GM19438 (cell line): ENCODE data around the gene CDC14B.
"Not testable (repeated sequence)": the region's sequence is repeated elsewhere in the genome, so short reads cannot be mapped to it uniquely, and the experiment has no call there.

Source experiments
- ATAC-seq: cut with Tn5 transposase; IDR thresholded peaks from one replicate; pipeline ENCODE4 v1.9.1; 2021; ENCODE audit warnings: low read depth; ENCODE audit not compliant: unreplicated experiment

The CDC14B gene

DNA sequence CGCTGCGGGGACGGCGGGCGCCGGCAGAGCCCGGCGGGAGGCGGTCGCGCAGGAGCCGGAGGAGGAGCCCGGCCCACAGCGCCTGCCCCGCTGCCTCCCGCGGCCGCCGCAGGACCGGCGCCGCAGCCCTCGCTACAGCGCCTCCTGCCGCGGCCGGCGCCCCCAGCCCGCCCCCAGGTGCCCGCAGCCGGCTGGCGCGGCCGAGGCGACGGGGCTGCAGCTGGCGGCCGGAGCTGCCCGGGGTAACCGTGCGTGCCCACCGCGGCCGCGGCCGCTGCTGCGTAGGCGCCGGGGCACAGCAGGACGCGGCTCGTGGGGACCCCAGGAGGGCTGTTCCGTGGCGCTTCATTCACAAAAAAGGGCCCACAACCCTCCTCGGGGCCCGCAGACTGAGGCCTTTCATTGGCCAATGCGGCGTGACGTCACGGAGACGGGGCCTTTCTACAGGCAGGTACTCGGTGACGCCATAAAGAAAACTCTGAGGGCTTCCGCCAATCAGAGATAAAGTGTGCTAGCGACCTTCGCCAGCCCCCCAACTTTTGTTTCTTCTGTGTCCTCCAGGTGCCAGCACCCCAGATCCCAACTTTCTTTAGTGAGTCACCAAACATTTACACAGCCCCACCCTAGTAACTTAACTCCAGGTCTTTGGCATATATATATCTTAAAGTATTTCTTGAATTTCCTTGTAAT, at the start of gene CDC14B:
Gene CDC14B, minus strand, starts transcription at position 353 of the 690 bp plus-strand sequence. CDS start 465 bp downstream, outside the sequence.
- ATAC-seq: peak; percentile 65

DNA sequence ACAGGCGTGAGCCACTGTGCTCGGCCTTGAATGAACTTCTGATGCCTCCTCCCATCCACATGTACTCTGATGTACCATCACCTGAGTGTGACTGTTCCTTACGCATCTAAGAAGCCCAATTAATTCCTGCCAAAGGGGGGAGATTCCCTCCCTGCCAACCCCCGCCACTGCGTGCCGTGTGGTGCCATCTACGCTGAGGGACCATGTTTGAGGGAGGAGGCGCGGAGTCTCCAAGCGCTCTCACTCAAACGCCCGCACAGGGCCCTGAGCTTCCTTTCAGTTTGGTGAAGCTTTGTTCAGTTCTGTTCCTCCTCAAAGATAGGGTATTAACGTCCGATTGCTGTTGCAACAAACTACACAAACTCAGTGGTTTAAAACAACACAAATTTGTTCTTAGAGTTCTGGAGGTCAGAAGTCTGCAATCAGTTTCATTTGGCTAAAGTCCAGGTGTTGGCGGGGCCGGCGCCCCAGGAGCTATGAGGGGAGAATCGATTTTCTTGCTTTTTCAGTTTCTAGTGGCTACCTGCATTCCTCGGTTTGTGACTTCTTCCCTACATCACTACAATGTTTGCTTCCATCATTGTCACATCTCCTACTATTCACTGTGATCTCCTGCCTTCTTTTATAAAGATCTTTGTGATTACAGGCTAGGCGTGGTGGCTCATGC, 49.4 kb upstream of the CDC14B start:
- no peak for ATAC-seq

DNA sequence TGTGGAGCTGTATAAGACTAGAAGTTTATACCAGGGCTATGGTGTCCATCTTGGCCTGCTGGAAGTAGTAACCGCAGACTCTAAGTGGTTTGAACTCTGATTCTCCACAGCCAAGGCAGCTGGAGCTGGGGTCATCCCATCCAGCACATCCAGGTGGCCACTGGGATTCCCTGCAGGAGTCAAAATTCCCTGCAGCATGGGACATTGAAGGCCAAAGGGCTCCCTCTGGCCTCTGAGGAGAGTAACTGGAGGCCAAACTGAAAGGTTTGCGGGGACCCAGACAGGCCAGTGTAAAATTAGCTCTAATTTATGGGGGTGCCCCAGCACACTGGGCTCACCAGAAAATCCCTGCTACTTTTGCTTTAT, 47.7 kb upstream of the CDC14B start:
- ATAC-seq: no peak

DNA sequence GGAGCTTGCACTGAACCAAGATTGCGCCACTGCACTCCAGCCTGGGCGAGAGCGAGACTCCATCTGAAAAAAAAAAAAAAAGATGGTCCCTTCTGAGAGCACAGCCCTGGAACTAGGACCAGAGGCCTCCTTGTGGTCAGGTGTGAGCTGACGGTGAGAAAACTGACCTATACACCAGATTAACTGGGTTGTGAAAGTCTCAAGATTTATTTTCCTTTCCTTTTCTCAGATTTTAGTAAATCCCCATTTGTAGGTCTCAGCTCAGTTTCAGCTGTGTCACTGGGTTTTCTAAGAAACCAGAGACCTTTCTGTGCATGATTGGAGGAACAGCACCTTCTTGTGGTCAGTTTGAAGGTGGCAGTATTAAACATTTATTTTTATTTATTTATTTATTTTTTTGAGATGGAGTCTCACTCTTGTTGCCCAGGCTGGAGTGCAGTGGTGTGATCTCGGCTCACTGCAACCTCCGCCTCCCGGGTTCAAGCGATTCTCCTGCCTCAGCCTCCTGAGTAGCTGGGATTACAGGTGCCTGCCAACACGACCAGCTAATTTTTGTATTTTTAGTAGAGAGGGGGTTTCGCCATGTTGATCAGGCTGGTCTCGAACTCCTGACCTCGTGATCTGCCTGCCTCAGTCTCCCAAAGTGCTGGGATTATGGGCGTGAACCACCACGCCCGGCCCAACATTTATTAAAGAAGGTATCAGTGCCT, 47.2 kb upstream of the CDC14B start:
- ATAC-seq: not testable (repeated sequence)

DNA sequence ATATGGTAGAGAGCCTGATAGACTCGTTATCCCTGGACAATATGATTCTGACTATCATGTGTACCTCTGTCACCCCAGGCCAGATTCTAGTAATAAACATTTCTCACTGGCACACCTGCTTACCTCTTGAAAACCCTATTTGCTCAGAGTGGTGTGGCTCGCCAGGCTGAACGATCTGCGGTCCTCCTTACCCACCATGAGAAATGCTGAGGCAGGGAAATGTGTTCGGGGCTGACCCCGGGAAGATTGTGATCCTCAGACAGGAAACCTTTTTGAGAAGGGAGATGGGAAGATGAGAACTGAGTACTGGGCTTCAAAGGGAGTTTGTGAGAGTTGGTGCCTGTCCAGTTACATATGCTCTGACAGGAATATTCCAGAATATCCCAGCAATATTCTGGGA, 46.1 kb upstream of the CDC14B start:
- ATAC-seq: no peak

DNA sequence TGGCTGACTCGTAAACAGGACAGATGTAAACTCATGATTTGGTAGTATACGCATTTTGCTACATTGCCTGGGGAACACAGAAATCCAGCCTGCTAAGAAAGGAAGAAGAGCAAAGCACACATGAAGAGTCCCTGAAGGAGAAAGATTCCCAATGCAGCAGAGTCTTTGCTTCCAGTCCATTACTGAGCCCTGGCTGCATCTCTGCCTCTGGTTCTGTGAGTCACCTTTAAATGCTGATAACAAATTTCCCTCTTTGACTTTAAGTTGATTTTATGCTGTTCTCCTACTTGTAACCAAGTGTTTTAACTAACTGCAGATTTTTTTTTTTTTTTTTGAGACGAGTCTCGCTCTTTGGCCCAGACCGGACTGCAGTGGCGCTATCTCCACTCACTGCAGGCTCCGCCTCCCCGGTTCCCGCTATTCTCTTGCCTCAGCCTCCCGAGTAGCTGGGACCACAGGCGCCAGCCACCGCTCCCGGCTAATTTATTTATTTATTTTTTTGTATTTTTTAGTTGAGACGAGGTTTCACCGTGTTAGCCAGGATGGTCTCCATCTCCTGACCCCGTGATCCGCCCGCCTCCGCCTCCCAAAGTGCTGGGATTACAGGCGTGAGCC, 44.0 kb upstream of the CDC14B start:
- ATAC-seq: no peak

DNA sequence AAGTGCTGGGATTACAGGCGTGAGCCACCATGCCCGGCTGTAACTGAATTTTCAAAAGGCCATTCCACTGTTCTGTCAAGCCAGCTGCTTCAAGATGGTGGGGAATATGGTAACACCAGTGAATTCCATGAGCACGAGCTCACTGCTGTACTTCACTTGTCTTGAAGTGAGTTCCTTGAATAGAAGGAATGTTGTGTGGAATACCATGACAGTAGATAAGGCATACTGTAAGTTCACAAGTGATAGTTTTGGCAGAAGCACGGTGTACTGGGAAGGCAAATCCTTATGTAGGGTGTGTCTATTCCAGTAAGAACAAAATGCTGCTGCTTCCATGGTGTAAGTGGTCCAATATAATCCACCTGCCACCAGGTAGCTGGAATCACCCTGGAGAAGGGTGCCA, 42.1 kb upstream of the CDC14B start:
- ATAC-seq: no peak

DNA sequence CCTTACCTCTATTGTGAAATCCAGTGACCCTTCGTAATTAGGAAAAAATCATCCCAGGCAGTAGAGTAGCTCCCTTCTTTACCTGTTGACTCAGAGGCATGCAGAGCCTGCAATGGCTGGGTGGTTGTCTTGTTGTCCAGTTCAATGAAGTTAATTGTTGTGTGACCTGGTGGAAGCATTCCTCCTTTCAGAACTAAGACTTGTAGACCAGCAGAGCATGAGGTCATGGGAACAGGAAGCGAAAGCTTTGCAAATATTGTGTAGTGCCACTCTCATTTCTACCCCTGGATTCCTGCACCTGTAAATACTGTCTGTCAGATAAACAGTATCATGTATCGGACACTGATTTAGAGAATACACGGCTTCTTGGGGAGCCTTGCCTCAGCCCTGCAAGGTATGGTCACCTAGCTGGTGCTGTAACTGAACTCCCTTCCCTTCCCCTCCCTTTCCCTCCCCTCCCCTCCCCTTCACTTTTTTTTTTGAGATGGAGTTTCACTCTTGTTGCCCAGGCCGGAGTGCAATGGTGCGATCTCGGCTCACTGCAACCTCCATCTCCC, 41.1 kb upstream of the CDC14B start:
- ATAC-seq: no peak

DNA sequence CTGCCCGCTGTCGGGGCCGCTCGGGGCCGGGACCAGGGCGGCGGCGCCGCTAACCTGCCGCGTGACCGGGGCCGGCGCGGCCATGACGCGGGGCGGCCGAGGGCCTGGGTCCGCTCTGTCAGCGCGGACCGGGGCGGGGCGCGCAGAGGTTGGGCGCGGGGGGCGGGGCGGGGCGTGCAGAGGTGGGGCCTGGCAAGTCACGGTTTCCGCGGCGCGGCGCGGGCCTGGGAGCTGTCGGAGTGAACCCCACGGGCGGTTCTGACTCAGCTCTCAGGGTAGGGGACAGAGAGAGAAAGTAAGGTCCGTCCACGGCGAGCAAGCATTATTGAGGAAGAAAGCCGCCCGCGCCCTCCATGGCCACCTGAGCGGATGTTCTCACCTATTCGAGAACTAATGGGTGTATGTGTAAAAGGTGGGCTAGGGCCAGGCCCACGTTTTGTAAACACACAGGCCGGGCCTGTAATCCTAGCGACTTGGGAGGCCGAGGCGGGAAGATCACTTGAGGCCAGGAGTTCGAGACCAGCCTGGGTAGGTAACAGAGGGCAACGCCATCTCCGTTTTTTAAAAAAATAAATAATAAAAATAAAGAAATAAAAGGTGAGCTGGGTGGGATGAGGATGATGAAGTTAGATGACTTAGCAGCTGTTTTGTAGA, 35.7 kb upstream of the CDC14B start, which contains the start of gene PRXL2C:
Gene PRXL2C, minus strand, starts transcription at position 120 of the 654 bp plus-strand sequence. Its CDS starts 36 bp downstream, at position 84.
- ATAC-seq: peak; percentile 74

DNA sequence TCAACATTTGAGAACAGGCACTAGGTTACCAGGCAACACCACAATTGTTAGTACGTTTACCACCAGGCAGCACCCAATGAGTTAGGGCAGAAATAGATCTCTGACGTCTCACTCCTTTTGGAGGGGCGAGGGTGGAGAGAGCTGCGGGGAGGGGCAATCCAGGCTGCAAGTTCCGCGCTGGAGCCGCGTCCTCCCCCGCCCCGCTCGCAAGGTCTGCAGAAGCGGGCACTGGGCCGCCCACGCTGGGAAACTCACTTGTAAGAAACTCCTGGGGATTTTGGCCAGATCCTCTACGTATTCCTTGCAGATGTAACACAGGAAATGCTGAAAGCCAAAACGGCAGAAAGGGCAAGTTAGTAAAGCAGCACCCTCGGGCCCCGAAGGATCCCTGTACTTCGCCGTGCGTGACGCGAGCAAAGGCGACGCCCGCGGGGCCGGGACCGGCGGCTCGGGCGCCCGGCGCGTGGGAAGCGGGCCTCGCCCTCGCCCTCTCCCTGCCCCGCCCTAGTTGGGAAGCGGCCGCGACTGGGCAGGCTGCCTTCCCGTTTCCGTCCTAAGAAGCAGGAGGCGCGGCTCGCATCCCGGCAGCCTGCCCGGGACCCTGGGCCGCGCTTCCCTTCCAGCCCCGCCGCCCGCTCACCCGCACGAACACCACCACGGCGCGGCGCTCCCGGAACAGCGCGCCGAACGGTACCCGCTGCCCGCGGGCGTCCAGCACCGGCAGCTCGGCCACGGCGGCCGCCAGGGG, 35.0 kb upstream of the CDC14B start:
- ATAC-seq: peak; percentile 43

DNA sequence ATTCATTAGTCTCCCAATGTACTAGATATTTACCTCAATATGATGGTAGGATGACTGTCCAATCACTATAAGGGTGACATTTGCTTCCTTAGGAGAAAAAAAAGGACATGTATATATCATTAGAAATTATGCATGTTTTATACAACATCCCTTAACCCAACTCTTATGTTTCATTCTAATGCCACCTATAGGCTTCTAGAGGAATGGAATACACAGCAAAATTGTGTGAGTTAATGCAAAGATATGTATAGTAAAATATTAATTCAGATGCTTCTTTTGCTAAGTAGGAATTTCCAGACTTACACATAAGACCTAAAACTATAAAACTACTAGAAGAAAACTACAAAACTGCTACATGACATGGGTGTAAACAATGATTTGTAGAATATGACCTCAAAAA, 32.0 kb upstream of the CDC14B start:
- no peak for ATAC-seq

DNA sequence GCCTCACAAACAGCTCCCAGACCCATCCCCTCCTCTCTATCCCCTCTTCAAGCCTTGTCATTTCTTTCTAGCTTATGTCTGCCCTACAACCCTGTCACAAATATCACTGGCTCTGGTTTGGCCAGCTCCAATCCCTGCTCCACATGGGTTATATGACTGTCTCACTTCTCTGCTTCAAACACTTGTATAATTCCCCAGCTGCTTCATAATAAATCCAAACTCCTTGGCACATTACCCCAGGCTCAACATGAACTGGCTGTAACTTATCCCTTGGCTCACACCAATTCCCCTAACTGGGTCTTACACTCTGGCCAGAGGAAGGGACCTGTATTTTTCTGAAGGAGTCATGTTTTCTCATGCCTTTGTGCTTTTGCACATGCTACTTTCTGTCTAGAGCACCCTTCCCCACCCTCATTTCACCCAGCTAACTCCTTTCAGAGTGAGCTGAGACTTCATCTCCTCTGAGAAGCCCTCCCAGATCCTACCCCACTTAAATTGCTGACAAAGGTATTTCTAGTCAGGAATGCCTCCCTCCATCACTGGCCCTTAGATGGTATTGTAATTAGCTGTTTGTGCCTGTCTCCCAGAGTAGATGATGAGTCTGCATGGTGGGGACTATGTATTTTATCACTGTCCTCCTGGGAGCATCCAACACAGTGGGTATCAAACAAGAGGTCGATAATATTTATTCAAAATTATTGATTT, 30.1 kb upstream of the CDC14B start:
- ATAC-seq: no peak

DNA sequence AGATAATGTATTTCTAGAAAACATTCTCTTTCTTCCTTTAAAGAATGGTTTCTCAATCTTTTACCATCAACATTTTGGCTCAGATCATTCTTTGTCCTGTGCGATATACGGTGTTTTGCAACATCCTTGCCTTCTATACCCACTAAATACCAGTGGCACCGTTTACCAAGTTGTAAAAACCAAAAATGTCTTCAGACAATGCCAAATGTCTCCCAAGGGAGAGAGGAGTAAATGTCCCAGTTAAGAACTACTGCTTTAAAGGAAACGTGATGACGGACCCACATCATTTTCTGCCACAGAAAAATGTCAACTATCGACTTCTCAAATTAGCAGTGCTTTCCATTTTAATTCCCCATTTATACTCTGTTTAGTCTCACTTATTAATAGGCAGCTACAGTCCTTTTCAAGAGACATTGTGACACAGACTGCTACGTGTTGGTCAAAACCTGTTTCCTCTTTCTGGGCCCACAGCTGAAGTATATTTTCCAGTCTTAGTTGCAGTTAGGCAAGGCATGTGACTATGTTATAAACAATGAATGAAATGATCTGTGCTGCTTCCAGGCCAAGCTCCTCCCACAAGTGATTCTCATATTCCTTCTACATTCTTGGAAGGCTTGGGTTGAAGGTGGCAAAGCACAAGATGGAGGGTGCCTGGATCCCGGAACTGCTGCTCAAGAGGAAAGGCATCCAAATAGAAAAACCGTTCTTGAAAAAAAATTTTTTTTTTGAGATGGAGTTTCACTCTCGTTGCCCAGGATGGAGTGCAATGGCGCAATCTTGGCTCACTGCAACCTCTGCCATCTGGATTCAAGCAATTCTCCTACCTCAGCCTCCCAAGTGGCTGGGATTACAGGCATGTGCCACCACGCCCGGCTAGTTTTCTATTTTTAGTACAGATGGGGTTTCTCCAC, 26.7 kb upstream of the CDC14B start:
- no peak for ATAC-seq

DNA sequence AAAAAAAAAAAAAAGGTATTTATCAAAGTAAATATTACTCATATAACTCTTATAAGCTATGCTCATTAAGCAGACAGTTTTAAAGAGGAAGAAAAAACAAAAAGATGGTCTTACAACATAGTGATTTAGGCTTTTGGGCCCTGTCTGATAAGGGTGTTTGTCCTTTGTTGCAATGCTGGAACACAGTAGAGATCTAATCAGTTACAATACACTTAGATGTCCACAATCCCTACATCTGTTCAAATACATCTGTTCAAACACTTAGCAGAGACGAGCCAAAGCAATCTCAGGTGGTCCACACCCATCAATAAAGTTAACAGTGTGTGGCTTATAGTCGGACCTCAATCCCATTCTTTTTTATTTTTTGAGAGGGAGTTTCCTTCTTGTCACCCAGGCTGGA, 24.5 kb upstream of the CDC14B start:
- no peak for ATAC-seq

DNA sequence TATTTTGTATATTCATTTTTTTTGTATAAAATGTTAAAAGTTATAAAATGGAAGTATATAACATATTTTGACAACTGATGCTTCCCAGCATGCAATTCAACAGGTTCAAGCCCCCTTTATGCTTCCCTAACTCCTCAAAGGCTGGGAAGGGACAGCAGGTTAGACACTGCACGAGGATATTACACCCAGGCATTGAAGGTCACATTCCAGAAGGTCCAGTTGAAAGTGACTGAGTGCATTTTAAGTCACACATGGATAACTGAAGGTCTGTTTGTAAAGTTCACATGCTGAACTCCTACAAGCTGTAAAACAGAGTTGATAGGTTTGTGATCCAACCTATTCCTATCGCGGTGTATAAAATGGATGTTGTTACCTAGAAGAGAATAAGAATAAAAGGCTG, 21.9 kb upstream of the CDC14B start:
- ATAC-seq: no peak

DNA sequence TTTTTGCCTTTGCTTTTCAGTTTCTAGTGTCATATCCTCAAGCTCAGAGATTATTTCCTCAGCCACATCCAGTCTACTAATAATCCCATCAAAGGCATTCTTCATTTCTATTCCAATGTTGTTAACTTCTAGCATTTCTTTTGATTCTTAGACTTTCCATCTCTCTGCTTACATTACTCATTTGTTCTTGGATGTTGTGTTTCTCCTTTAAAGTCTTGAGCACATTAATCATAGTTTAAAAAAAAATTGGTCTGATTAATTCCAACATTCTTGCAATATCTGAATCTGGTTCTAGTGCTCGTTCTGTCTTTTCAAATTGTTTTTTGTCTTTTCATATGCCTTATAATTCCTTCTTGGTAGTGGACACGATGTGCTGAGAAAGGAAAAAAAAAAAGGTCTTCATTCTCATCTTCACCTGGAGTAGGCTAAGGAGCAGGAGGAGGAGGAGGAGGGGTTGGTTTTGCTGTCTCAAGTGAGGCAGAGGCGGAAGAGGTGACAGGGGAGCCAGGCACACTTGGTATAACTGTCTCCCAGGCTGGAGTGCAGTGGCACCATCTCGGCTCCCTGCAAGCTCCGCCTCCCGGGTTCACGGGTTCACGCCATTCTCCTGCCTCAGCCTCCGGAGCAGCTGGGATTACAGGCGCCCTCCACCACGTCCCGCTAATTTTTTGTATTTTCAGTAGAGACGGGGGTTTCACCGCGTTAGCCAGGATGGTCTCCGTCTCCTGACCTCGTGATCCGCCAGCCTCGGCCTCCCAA, 19.1 kb upstream of the CDC14B start:
- no peak for ATAC-seq

DNA sequence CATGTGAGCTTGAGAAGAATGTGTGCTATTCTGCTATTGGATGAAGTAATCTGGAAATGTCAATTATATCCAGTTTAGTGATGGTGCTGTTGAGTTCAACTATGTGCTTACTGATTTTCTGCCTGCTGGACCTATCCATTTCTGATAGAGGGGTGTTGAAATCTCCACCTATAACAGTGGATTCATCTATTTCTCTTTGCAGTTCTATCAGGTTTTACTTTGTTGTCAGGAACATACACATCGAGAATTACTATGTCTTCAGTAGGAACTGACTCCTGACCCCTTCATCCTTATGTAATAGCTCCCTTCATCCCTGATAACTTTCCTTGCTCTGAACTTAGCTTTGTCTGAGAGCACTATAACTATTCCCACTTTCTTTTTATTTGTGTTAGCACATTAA, 16.7 kb upstream of the CDC14B start:
- no peak for ATAC-seq
